ENCODE data around the gene FUT2. TPM values are rescaled to one million over a fixed set of nuclear protein-coding genes. Genes with fewer than 3 reads are reported as not detected.
"Not testable (repeated sequence)": the region's sequence is repeated elsewhere in the genome, so short reads cannot be mapped to it uniquely, and the experiment has no call there.

Gene FUT2
- total RNA-seq, 8 experiments from 2014 or later: 0.79 to 4.7 (median 1.9) TPM

GRCh38 chr19:48687776-48688175 is 8.0 kb upstream of the FUT2 start:
- 80 to 100% (median 88%) methylated on average over 1 to 3 of the region's 3 CpGs; no CpG with 5 or more reads in 6 of the 10 experiments for WGBS, 10 experiments
- no peak for ATAC-seq (replicated peaks in 6 of 8)
- in situ Hi-C loops (cut with MboI; ENCODE audit: low pct_unique_long_range_greater_than_20kb in 2 of 9, low sequenced_read_pairs in 9 of 9, unreplicated experiment in 9 of 9): no loop called here
- peaks cover 0 to 5% of the 10 kb centered on the region in 2 donors for H3K4me1 ChIP-seq (replicated peaks in 1 of 2)
- H3K4me3 ChIP-seq: no peak overlapping the region
- no peak overlapping the region for H3K27ac ChIP-seq

- H3K4me3 ChIP-seq: no peak overlapping the region
- WGBS, 10 experiments: 52 to 92% (median 75%) methylated on average over 2 to 7 of the region's 7 CpGs
- H3K4me1 ChIP-seq (replicated peaks in 1 of 2): peaks cover 0 to 2% of the 10 kb centered on the region in 2 donors
- no peak overlapping the region for H3K27ac ChIP-seq
- in situ Hi-C loops (cut with MboI; ENCODE audit: low pct_unique_long_range_greater_than_20kb in 2 of 9, low sequenced_read_pairs in 9 of 9, unreplicated experiment in 9 of 9): no loop called here
- no peak for ATAC-seq (replicated peaks in 6 of 8)
These were observed 6.3 kb upstream of the FUT2 start for GRCh38 chr19:48689449-48689848.

- 60 to 100% (median 86%) methylated on average over 1 to 8 of the region's 9 CpGs; no CpG with 5 or more reads in 1 of the 10 experiments for WGBS, 10 experiments
- ATAC-seq (replicated peaks in 6 of 8); in situ Hi-C loops (cut with MboI; ENCODE audit: low pct_unique_long_range_greater_than_20kb in 2 of 9, low sequenced_read_pairs in 9 of 9, unreplicated experiment in 9 of 9); H3K4me3 ChIP-seq; H3K4me1 ChIP-seq (replicated peaks in 1 of 2); H3K27ac ChIP-seq: not testable (repeated sequence)
These were observed 2.1 kb upstream of the FUT2 start for GRCh38 chr19:48693629-48694028.

DNA sequence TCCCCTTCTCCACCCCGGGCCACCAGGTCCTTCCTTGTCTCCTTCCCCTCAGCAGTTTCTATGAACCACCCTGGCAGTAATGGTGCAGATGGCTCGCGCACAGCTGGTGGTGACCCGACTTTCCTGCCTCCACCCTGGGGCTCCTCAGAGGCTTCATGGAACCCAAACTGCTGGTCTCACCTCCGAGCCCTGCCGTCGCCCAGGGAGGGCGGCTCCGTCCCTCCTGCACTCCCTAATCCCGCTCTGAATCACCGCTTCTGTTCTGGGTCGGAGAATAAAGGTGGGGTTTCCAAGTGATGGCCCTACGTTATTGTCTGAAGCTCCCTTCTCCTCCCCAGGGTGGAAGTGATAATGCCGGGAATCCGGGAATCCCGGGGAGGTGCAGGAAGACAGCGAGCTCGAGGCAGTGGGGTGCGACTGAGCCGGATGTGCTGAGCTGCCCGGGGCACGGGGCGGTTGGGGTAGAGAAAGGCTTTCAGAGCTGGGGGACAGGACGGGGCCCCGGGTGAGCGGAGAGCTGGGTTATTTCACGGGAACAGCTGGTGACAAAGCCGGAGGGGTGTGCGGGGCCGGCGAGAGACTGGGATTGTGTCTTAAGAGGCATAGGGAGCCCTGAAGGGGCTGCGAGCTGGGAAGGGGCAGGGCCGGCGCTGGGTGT is 711 bp downstream of the FUT2 start:
- 0 to 24% (median 9%) methylated on average over 1 to 7 of the region's 34 CpGs; no CpG with 5 or more reads in 4 of the 10 experiments for WGBS, 10 experiments
- peak; percentile 30 to 92 (median 60) for ATAC-seq (replicated peaks in 6 of 8)
- in situ Hi-C loops (cut with MboI; ENCODE audit: low pct_unique_long_range_greater_than_20kb in 2 of 9, low sequenced_read_pairs in 9 of 9, unreplicated experiment in 9 of 9): no loop called here
- no peak overlapping the region for H3K4me3 ChIP-seq
- peaks cover 0 to 5% of the 10 kb centered on the region in 2 donors for H3K4me1 ChIP-seq (replicated peaks in 1 of 2)
- H3K27ac ChIP-seq: no peak overlapping the region

GRCh38 chr19:48698046-48698445 is 2.3 kb downstream of the FUT2 start:
- in situ Hi-C loops (cut with MboI; ENCODE audit: low pct_unique_long_range_greater_than_20kb in 2 of 9, low sequenced_read_pairs in 9 of 9, unreplicated experiment in 9 of 9): no loop called here
- Histone ChIP-seq H3K27ac (no peak overlapping the region), H3K4me3 (no peak overlapping the region), H3K4me1 (replicated peaks in 1 of 2) (peaks cover 0 to 5% of the 10 kb centered on the region in 2 donors)
- ATAC-seq (replicated peaks in 6 of 8): peak in 1 of 8 experiments; percentile 22
- 17 to 100% (median 61%) methylated on average over 1 to 4 of the region's 4 CpGs; no CpG with 5 or more reads in 4 of the 10 experiments for WGBS, 10 experiments

DNA sequence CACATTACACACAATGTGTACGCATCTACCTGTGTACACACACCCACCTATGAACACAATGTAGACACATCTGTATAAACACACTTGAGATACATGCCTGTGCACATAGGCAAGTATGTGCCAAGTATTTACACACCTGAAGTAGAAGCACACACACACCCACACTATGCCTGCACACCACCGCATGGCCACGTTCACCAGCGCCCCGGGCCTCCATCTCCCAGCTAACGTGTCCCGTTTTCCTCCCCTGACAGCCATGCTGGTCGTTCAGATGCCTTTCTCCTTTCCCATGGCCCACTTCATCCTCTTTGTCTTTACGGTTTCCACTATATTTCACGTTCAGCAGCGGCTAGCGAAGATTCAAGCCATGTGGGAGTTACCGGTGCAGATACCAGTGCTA is 6.9 kb downstream of the FUT2 start:
- no peak overlapping the region for H3K27ac ChIP-seq
- no peak for ATAC-seq (replicated peaks in 6 of 8)
- no peak overlapping the region for H3K4me3 ChIP-seq
- no peaks in the 10 kb centered on the region for H3K4me1 ChIP-seq (replicated peaks in 1 of 2)
- in situ Hi-C loops (cut with MboI; ENCODE audit: low pct_unique_long_range_greater_than_20kb in 2 of 9, low sequenced_read_pairs in 9 of 9, unreplicated experiment in 9 of 9): no loop called here
- WGBS, 10 experiments: 49 to 100% (median 90%) methylated on average over 2 to 5 of the region's 13 CpGs; no CpG with 5 or more reads in 5 of the 10 experiments

GRCh38 chr19:48703316-48703715 is 7.5 kb downstream of the FUT2 start:
- no peak for ATAC-seq (replicated peaks in 6 of 8)
- Histone ChIP-seq H3K4me3 (no peak overlapping the region), H3K4me1 (replicated peaks in 1 of 2) (no peaks in the 10 kb centered on the region), H3K27ac (no peak overlapping the region)
- in situ Hi-C loops (cut with MboI; ENCODE audit: low pct_unique_long_range_greater_than_20kb in 2 of 9, low sequenced_read_pairs in 9 of 9, unreplicated experiment in 9 of 9): no loop called here
- WGBS, 10 experiments: no CpG with 5 or more reads among the region's 23 CpGs

DNA sequence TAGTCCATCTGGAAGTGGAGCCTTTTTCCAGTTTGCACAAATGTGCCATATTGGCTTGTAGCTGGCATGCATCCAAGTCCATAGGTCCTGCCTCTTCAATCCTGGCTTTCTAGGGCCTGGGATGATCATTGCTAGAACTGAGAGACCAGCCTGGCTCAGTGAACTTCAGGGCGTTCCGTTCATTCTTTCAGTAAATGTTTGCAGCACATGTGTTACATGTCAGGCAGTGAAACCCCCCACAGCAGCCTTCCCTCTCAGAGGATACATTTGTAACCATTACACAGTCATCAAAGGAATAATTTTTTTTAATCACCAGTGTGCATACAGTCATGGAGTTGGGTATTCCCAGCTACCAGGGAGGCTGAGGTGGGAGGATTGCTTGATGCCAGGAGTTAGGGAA is 9.7 kb downstream of the FUT2 start:
- no peak for ATAC-seq (replicated peaks in 6 of 8)
- no peak overlapping the region for H3K27ac ChIP-seq
- in situ Hi-C loops (cut with MboI; ENCODE audit: low pct_unique_long_range_greater_than_20kb in 2 of 9, low sequenced_read_pairs in 9 of 9, unreplicated experiment in 9 of 9): no loop called here
- no peaks in the 10 kb centered on the region for H3K4me1 ChIP-seq (replicated peaks in 1 of 2)
- no peak overlapping the region for H3K4me3 ChIP-seq
- 52 to 100% (median 75%) methylated on average over 1 to 2 of the region's 2 CpGs; no CpG with 5 or more reads in 7 of the 10 experiments for WGBS, 10 experiments

GRCh38 chr19:48708471-48708870 is 12.7 kb downstream of the FUT2 start:
- ATAC-seq (replicated peaks in 6 of 8): no peak
- Histone ChIP-seq H3K4me1 (replicated peaks in 1 of 2) (peaks cover 3 to 5% of the 10 kb centered on the region in 2 donors), H3K4me3 (no peak overlapping the region), H3K27ac (no peak overlapping the region)
- in situ Hi-C loops (cut with MboI; ENCODE audit: low pct_unique_long_range_greater_than_20kb in 2 of 9, low sequenced_read_pairs in 9 of 9, unreplicated experiment in 9 of 9): no loop called here
- 32 to 60% (median 51%) methylated on average over 3 to 9 of the region's 11 CpGs; no CpG with 5 or more reads in 4 of the 10 experiments for WGBS, 10 experiments

GRCh38 chr19:48711106-48711662 is 15.4 kb downstream of the FUT2 start:
- no peak for ATAC-seq (replicated peaks in 6 of 8)
- WGBS, 10 experiments: 83 to 100% (median 93%) methylated on average over 1 to 4 of the region's 4 CpGs; no CpG with 5 or more reads in 4 of the 10 experiments
- Histone ChIP-seq H3K4me3 (no peak overlapping the region), H3K27ac (no peak overlapping the region), H3K4me1 (replicated peaks in 1 of 2) (peaks cover 3 to 13% of the 10 kb centered on the region in 2 donors)
- in situ Hi-C loops (cut with MboI; ENCODE audit: low pct_unique_long_range_greater_than_20kb in 2 of 9, low sequenced_read_pairs in 9 of 9, unreplicated experiment in 9 of 9): no loop called here

GRCh38 chr19:48713041-48713863 is 17.5 kb downstream of the FUT2 start:
- H3K27ac ChIP-seq: peak overlapping the region; percentile 41 to 59
- peaks cover 13 to 25% of the 10 kb centered on the region in 2 donors for H3K4me1 ChIP-seq (replicated peaks in 1 of 2)
- peak overlapping the region; percentile 48 to 72 (median 53) for H3K4me3 ChIP-seq
- in situ Hi-C loops (cut with MboI; ENCODE audit: low pct_unique_long_range_greater_than_20kb in 2 of 9, low sequenced_read_pairs in 9 of 9, unreplicated experiment in 9 of 9): no loop called here
- ATAC-seq (replicated peaks in 6 of 8): no peak
- 0 to 80% (median 21%) methylated on average over 2 to 5 of the region's 25 CpGs; no CpG with 5 or more reads in 2 of the 10 experiments for WGBS, 10 experiments

- peak; percentile 86 to 92 (median 89) for ATAC-seq (replicated peaks in 6 of 8)
- in situ Hi-C loops (cut with MboI; ENCODE audit: low pct_unique_long_range_greater_than_20kb in 2 of 9, low sequenced_read_pairs in 9 of 9, unreplicated experiment in 9 of 9): no loop called here
- H3K27ac ChIP-seq: peak overlapping the region; percentile 46 to 62
- peaks cover 20 to 32% of the 10 kb centered on the region in 2 donors for H3K4me1 ChIP-seq (replicated peaks in 1 of 2)
- peak overlapping the region; percentile 48 to 72 (median 53) for H3K4me3 ChIP-seq
- WGBS, 10 experiments: 0 to 3% (median 1%) methylated on average over 5 to 9 of the region's 67 CpGs; no CpG with 5 or more reads in 6 of the 10 experiments
These were observed 18.3 kb downstream of the FUT2 start for GRCh38 chr19:48713864-48714755.
